SK-N-SH treated with all-trans-retinoic acid at 6 μM for 48 hours (cell line): ENCODE results near the gene ATP6V0E2.

ENCODE experiments used
- ATAC-seq: fragments of 200-7000 bp; cut with Tn5 transposase; 3 replicates; pipeline ENCODE4 v1.9.1; 2020; ENCODE audit warnings: mild to moderate bottlenecking, moderate library complexity
- ARNTL ChIP-seq: fragments of 450-650 bp; formaldehyde crosslinking; IDR thresholded peaks from 2 replicates; pipeline ENCODE4 v1.5.0; 2020; ENCODE audit warnings: low read depth, mild to moderate bottlenecking, moderate library complexity, borderline replicate concordance
- BACH2 ChIP-seq: fragments of 250-450 bp; sonication (Bioruptor Pico); IDR thresholded peaks from 2 replicates; pipeline ENCODE4 v1.9.0; 2021; ENCODE audit warnings: mild to moderate bottlenecking, borderline replicate concordance
- CSDC2 ChIP-seq: fragments of 250-450 bp; sonication (Bioruptor Pico); IDR thresholded peaks from 2 replicates; pipeline ENCODE4 v1.5.0; 2020; ENCODE audit warnings: mild to moderate bottlenecking, moderate library complexity
- ESRRG ChIP-seq: fragments of 250-450 bp; sonication (Bioruptor Pico); IDR thresholded peaks from 2 replicates; pipeline ENCODE4 v1.6.1; 2021; ENCODE audit warnings: mild to moderate bottlenecking
- GLIS3 ChIP-seq: fragments of 250-450 bp; sonication (Bioruptor Pico); IDR thresholded peaks from 2 replicates; pipeline ENCODE4 v1.5.0; 2020; ENCODE audit warnings: mild to moderate bottlenecking, moderate library complexity
- ISL1 ChIP-seq: fragments of 250-450 bp; sonication (Bioruptor Pico); IDR thresholded peaks from 2 replicates; pipeline ENCODE4 v2.1.2; 2022; ENCODE audit warnings: mild to moderate bottlenecking, moderate library complexity
- OSR1 ChIP-seq: fragments of 250-450 bp; sonication (Bioruptor Pico); IDR thresholded peaks from 2 replicates; pipeline ENCODE4 v1.8.0; 2022; ENCODE audit warnings: moderate library complexity, mild to moderate bottlenecking, inconsistent platforms
- PATZ1 ChIP-seq: fragments of 250-450 bp; sonication (Bioruptor Pico); IDR thresholded peaks from 2 replicates; pipeline ENCODE4 v1.8.0; 2020; ENCODE audit warnings: mild to moderate bottlenecking, moderate library complexity, borderline replicate concordance
- POU6F1 ChIP-seq: fragments of 250-450 bp; sonication (Bioruptor Pico); IDR thresholded peaks from 2 replicates; pipeline ENCODE4 v1.8.0; 2021; ENCODE audit warnings: low read depth, mild to moderate bottlenecking, moderate library complexity, borderline replicate concordance
- PPARA ChIP-seq: fragments of 250-450 bp; sonication (Bioruptor Pico); IDR thresholded peaks from 2 replicates; pipeline ENCODE4 v1.5.0; 2020; ENCODE audit warnings: mild to moderate bottlenecking, borderline replicate concordance
- RARB ChIP-seq: fragments of 250-450 bp; sonication (Bioruptor Pico); IDR thresholded peaks from 2 replicates; pipeline ENCODE4 v1.8.0; 2021; ENCODE audit warnings: mild to moderate bottlenecking, moderate library complexity
- SNAI2 ChIP-seq: fragments of 250-450 bp; sonication (Bioruptor Pico); IDR thresholded peaks from 2 replicates; pipeline ENCODE4 v1.5.0; 2020; ENCODE audit warnings: mild to moderate bottlenecking, moderate library complexity
- TCF4 ChIP-seq: fragments of 250-450 bp; sonication (Bioruptor Pico); IDR thresholded peaks from 2 replicates; pipeline ENCODE4 v1.8.0; 2021; ENCODE audit warnings: mild to moderate bottlenecking, moderate library complexity, borderline replicate concordance
- TOX ChIP-seq: fragments of 250-450 bp; sonication (Bioruptor Pico); IDR thresholded peaks from 2 replicates; pipeline ENCODE4 v1.8.0; 2021; ENCODE audit warnings: mild to moderate bottlenecking, moderate library complexity, borderline replicate concordance
- ZC3H10 ChIP-seq: fragments of 250-450 bp; sonication (Bioruptor Pico); IDR thresholded peaks from 2 replicates; pipeline ENCODE4 v1.5.1; 2021; ENCODE audit warnings: mild to moderate bottlenecking, moderate library complexity
- ZFP3 ChIP-seq: fragments of 250-450 bp; sonication (Bioruptor Pico); IDR thresholded peaks from 2 replicates; pipeline ENCODE4 v1.5.0; 2020; ENCODE audit warnings: mild to moderate bottlenecking, moderate library complexity
- ZFP30 ChIP-seq: fragments of 450-650 bp; formaldehyde crosslinking; IDR thresholded peaks from 2 replicates; pipeline ENCODE4 v1.5.0; 2022; ENCODE audit warnings: mild to moderate bottlenecking, moderate library complexity
- ZNF565 ChIP-seq: fragments of 450-650 bp; formaldehyde crosslinking; conservative IDR thresholded peaks from 2 replicates; pipeline ENCODE4 v1.5.0; 2020; ENCODE audit warnings: low read depth, mild to moderate bottlenecking, moderate library complexity
- ZNF70 ChIP-seq: fragments of 450-650 bp; formaldehyde crosslinking; IDR thresholded peaks from 2 replicates; pipeline ENCODE4 v1.5.0; 2020; ENCODE audit warnings: mild to moderate bottlenecking, moderate library complexity
- TF ChIP-seq, protein P1 (sequence below): fragments of 250-450 bp; sonication (Bioruptor Pico); IDR thresholded peaks from 2 replicates; pipeline ENCODE4 v1.5.1; 2020; ENCODE audit warnings: low read depth, mild to moderate bottlenecking, moderate library complexity

ATP6V0E2 gene

DNA sequence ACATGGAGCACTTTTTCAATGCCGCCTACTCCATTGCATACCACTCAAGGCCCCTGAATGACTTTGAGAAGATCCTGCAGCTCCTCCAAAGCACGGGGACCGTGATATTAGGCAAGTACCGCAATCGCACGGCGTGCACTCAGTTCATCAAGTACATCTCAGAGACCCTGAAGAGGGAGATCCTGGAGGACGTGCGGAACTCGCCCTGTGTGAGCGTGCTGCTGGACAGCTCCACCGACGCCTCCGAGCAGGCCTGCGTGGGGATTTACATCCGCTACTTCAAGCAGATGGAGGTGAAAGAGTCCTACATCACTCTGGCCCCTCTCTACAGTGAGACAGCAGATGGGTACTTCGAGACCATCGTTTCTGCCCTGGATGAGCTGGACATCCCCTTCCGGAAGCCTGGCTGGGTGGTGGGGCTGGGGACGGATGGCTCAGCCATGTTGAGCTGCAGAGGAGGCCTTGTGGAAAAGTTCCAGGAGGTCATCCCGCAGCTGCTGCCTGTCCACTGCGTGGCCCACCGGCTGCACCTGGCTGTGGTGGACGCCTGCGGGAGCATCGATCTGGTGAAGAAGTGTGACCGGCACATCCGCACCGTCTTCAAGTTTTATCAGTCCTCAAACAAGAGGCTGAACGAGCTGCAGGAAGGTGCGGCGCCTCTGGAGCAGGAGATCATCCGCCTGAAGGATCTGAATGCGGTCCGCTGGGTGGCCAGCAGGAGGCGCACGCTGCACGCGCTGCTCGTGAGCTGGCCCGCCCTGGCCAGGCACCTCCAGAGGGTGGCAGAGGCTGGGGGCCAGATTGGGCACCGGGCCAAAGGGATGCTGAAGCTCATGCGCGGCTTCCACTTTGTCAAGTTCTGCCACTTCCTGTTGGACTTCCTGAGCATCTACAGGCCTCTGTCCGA is 12.7 kb upstream of the ATP6V0E2 start:
- TF ChIP-seq RARB (CRISPR knock-in tag) (no peak), TOX (CRISPR knock-in tag) (no peak), TCF4 (no peak), ZNF565 (CRISPR knock-in tag) (no peak)
- ATAC-seq: no peak

DNA sequence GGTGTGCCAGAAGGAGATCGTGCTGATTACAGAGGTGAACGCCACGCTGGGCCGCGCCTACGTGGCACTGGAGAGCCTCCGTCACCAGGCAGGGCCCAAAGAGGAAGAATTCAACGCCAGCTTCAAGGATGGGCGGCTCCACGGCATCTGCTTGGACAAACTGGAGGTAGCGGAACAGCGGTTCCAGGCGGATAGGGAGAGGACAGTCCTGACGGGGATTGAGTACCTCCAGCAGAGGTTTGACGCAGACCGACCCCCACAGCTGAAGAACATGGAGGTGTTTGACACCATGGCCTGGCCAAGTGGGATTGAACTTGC is 12.1 kb upstream of the ATP6V0E2 start:
- no peak for TF ChIP-seq ZFP30 (CRISPR knock-in tag)
- no peak for TF ChIP-seq ZC3H10 (CRISPR knock-in tag)
- no peak for TF ChIP-seq PPARA (CRISPR knock-in tag)
- TF ChIP-seq GLIS3 (CRISPR knock-in tag): no peak
- TF ChIP-seq SNAI2 (CRISPR knock-in tag): no peak
- TF ChIP-seq, all 23 proteins: peak for 0
- ATAC-seq: no peak

- no peak for TF ChIP-seq SNAI2 (CRISPR knock-in tag)
- TF ChIP-seq TOX (CRISPR knock-in tag): no peak
- TF ChIP-seq, protein P1, sequence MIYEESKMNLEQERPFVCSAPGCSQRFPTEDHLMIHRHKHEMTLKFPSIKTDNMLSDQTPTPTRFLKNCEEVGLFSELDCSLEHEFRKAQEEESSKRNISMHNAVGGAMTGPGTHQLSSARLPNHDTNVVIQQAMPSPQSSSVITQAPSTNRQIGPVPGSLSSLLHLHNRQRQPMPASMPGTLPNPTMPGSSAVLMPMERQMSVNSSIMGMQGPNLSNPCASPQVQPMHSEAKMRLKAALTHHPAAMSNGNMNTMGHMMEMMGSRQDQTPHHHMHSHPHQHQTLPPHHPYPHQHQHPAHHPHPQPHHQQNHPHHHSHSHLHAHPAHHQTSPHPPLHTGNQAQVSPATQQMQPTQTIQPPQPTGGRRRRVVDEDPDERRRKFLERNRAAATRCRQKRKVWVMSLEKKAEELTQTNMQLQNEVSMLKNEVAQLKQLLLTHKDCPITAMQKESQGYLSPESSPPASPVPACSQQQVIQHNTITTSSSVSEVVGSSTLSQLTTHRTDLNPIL (CRISPR knock-in tag): no peak
Measured at GRCh38 chr7:149862156-149862555, 11.6 kb upstream of the ATP6V0E2 start.

GRCh38 chr7:149863500-149863899 is 10.3 kb upstream of the ATP6V0E2 start:
- TF ChIP-seq CSDC2 (no peak), BACH2 (CRISPR knock-in tag) (no peak), ESRRG (no peak), ISL1 (CRISPR knock-in tag) (no peak)
- TF ChIP-seq, protein P1 (CRISPR knock-in tag): no peak
- no peak for ATAC-seq

More at GRCh38 chr7:149862156-149862555, 11.6 kb upstream of the ATP6V0E2 start:
- no peak for ATAC-seq

- ATAC-seq: no peak
Measured at GRCh38 chr7:149864023-149864422, 9.7 kb upstream of the ATP6V0E2 start.

GRCh38 chr7:149864751-149865150 is 9.0 kb upstream of the ATP6V0E2 start:
- TF ChIP-seq ZNF70 (CRISPR knock-in tag) (no peak), OSR1 (CRISPR knock-in tag) (no peak), TOX (CRISPR knock-in tag) (no peak), ARNTL (CRISPR knock-in tag) (no peak), POU6F1 (CRISPR knock-in tag) (no peak), ZC3H10 (CRISPR knock-in tag) (no peak), GLIS3 (CRISPR knock-in tag) (no peak), PATZ1 (CRISPR knock-in tag) (no peak), ISL1 (CRISPR knock-in tag) (no peak)
- no peak for ATAC-seq

More at GRCh38 chr7:149864023-149864422, 9.7 kb upstream of the ATP6V0E2 start:
- no peak for TF ChIP-seq ZFP30 (CRISPR knock-in tag)
- no peak for TF ChIP-seq PATZ1 (CRISPR knock-in tag)
- TF ChIP-seq OSR1 (CRISPR knock-in tag): no peak
- TF ChIP-seq ZNF565 (CRISPR knock-in tag): no peak
- TF ChIP-seq ZFP3 (CRISPR knock-in tag): no peak
- no peak for TF ChIP-seq ZC3H10 (CRISPR knock-in tag)
- no peak for TF ChIP-seq BACH2 (CRISPR knock-in tag)
- TF ChIP-seq GLIS3 (CRISPR knock-in tag): no peak
- no peak for TF ChIP-seq ARNTL (CRISPR knock-in tag)
- no peak for TF ChIP-seq RARB (CRISPR knock-in tag)
